RWPE2 (cell line): Measurements from ENCODE around the gene PALB2.

Experiments
- ATAC-seq: fragments of 200-7000 bp; cut with Tn5 transposase; 3 replicates; pipeline ENCODE4 v1.9.1; 2021; ENCODE audit warnings: low read depth
- DNase-seq: peaks from one replicate; pipeline ENCODE4 v3.0.0-alpha.2; 2020; ENCODE audit warnings: low spot score
- H3K27ac ChIP-seq: fragments of 450-650 bp; 2 replicates; pipeline ENCODE4 v1.5.1; 2017; ENCODE audit warnings: mild to moderate bottlenecking; ENCODE audit not compliant: poor library complexity, severe bottlenecking
- H3K27me3 ChIP-seq: fragments of 250-450 bp; sonication (Bioruptor Pico); 2 replicates; pipeline ENCODE4 v1.5.1; 2021; ENCODE audit warnings: mild to moderate bottlenecking, moderate library complexity; ENCODE audit not compliant: insufficient read depth, poor library complexity, severe bottlenecking
- H3K36me3 ChIP-seq: fragments of 250-450 bp; sonication (Bioruptor Pico); 2 replicates; pipeline ENCODE4 v1.5.1; 2020; ENCODE audit warnings: low read depth, mild to moderate bottlenecking, moderate library complexity
- H3K4me1 ChIP-seq: fragments of 250-450 bp; sonication (Bioruptor Pico); 2 replicates; pipeline ENCODE4 v1.5.1; 2021; ENCODE audit warnings: mild to moderate bottlenecking, moderate library complexity; ENCODE audit not compliant: insufficient read depth, poor library complexity, severe bottlenecking
- H3K4me3 ChIP-seq: fragments of 250-450 bp; sonication (Bioruptor Pico); 2 replicates; pipeline ENCODE4 v1.5.1; 2021; ENCODE audit warnings: mild to moderate bottlenecking, moderate library complexity; ENCODE audit not compliant: severe bottlenecking
- H3K9me3 ChIP-seq: fragments of 250-450 bp; sonication (Bioruptor Pico); 2 replicates; pipeline ENCODE4 v1.5.1; 2021; ENCODE audit warnings: mild to moderate bottlenecking, moderate library complexity; ENCODE audit not compliant: severe bottlenecking
- TF ChIP-seq, protein P1 (sequence below): fragments of 450-650 bp; IDR thresholded peaks from one replicate; pipeline ENCODE4 v1.5.1; 2017; ENCODE audit warnings: mild to moderate bottlenecking, moderate library complexity; ENCODE audit not compliant: poor library complexity, severe bottlenecking

Gene PALB2

DNA sequence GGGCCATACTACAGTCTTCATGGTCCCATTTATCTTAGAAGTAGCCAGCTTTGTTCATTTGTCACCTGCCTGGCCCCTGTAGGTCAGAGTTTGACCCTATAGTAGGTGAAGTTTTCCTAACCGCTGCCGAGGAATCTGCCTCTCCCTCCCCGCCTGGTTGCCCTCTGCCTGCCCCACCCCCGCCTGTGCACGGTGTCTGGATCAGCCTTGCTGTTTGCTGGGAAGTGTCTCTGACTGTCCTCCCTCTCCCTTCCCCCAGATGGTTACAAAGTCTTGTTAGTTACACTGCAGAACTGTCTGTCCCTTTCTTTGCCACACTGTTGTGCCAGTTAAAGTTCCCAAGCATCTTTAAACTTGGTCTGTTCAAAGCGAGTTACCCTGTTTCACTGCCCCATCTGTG lies 77.9 kb downstream of the PALB2 start:
- H3K9me3 ChIP-seq = no peaks in the 10 kb centered on the region
- peaks cover 4% of the 10 kb centered on the region for H3K4me1 ChIP-seq
- no peak overlapping the region for H3K27ac ChIP-seq
- no peaks in the 10 kb centered on the region for H3K27me3 ChIP-seq
- no peak for DNase-seq
- no peak overlapping the region for H3K4me3 ChIP-seq
- TF ChIP-seq, protein P1, sequence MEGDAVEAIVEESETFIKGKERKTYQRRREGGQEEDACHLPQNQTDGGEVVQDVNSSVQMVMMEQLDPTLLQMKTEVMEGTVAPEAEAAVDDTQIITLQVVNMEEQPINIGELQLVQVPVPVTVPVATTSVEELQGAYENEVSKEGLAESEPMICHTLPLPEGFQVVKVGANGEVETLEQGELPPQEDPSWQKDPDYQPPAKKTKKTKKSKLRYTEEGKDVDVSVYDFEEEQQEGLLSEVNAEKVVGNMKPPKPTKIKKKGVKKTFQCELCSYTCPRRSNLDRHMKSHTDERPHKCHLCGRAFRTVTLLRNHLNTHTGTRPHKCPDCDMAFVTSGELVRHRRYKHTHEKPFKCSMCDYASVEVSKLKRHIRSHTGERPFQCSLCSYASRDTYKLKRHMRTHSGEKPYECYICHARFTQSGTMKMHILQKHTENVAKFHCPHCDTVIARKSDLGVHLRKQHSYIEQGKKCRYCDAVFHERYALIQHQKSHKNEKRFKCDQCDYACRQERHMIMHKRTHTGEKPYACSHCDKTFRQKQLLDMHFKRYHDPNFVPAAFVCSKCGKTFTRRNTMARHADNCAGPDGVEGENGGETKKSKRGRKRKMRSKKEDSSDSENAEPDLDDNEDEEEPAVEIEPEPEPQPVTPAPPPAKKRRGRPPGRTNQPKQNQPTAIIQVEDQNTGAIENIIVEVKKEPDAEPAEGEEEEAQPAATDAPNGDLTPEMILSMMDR = no peak
- ATAC-seq = no peak
- H3K36me3 ChIP-seq = peaks cover 83% of the 10 kb centered on the region

DNA sequence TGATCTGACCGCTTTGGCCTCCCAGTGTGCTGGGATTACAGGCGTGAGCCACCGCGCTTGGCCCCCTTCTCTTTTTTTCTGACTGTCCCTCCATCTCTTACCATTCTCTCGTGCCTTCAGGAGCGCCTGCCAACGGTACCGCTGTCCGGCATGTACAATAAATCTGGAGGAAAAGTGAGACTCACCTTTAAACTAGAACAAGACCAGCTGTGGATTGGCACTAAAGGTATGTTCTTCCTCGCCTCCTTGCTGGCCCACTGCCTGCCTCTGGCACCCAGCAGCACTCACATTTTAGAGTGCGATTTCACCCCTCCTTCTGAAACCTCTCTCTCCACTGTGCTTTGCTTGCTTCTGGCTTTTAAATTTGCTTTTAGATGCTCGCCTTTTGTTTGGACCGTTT lies 78.6 kb downstream of the PALB2 start:
- Histone ChIP-seq H3K27me3 (no peaks in the 10 kb centered on the region), H3K4me3 (no peak overlapping the region), H3K4me1 (peaks cover 4% of the 10 kb centered on the region), H3K27ac (no peak overlapping the region), H3K36me3 (peaks cover 81% of the 10 kb centered on the region), H3K9me3 (no peaks in the 10 kb centered on the region)
- no peak for DNase-seq
- TF ChIP-seq, protein P1 = no peak
- no peak for ATAC-seq

DNA sequence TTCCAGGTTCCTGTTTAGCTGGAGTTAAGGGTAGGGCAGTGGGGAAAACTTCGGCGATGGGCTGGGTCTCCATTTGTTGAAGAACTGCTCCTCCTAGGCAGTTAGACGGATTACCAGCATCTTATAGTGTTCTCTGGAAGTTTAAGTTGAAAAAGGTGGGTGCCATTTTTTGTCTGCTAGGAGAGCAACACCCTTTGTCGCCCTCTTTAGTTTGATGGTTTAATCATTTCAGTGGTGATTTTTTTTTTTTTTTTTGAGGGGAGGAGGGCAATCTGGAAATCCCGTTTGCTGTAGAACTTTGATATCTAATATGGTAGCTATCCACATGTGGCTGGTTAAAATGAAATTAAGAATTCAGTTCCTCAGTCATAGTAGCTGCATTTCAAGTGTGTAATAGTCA lies 79.5 kb downstream of the PALB2 start:
- ATAC-seq = no peak
- DNase-seq = no peak
- Histone ChIP-seq H3K27me3 (no peaks in the 10 kb centered on the region), H3K4me1 (peaks cover 5% of the 10 kb centered on the region), H3K4me3 (no peak overlapping the region), H3K9me3 (no peaks in the 10 kb centered on the region), H3K36me3 (peaks cover 71% of the 10 kb centered on the region), H3K27ac (no peak overlapping the region)
- TF ChIP-seq, protein P1 = no peak

DNA sequence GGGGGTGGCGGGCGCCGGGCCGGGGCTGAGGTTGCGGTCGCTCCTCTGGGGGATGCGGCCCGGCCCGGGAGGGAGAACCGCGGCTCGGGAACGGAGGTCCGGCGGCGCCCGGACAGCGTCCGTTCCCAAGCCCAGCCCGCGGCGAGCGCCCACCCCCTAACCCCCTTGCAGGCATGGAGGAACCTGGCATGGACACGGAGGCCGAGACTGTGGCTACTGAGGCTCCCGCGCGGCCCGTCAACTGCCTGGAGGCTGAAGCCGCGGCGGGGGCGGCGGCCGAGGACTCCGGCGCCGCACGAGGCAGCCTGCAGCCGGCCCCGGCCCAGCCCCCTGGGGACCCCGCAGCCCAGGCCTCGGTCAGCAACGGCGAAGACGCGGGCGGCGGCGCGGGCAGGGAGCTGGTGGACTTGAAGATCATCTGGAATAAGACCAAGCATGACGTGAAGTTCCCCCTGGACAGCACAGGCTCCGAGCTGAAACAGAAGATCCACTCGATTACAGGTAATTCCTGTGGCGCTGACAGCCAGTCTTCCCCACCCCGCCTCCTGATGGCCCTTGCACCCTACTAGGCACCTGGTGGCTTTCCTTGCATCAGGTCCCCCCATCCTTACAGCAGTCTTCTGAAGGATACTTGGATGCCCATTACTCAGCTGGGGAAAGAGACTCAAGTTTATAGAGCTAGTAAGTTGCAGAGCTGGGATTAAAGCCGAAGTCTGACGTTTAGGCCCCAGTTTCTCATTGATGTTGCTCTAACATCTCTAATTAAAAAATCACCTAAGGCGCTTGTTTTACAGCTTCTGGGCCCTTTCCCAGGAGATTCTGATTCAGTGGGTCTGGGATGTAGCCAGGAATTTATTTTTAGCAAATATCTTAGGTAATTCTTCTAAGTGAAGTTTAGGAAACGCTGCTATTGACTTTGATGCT lies 83.1 kb downstream of the PALB2 start:
- no peaks in the 10 kb centered on the region for H3K27me3 ChIP-seq
- ATAC-seq (peak; percentile 16), DNase-seq (no peak)
- H3K27ac ChIP-seq = peak overlapping the region; percentile 62
- peaks cover 8% of the 10 kb centered on the region for H3K4me1 ChIP-seq
- no peaks in the 10 kb centered on the region for H3K9me3 ChIP-seq
- TF ChIP-seq, protein P1 = no peak
- peak overlapping the region; percentile 66 for H3K4me3 ChIP-seq
- H3K36me3 ChIP-seq = peaks cover 48% of the 10 kb centered on the region
